NT2/D1 (cell line): ENCODE results near the gene PCDHB12.

Source experiments
- DNase-seq: peaks from one replicate; pipeline ENCODE4 v3.0.0-alpha.2; 2011; ENCODE audit warnings: low read depth, low spot score
- H3K27me3 ChIP-seq: 2 replicates; pipeline ENCODE4 v1.6.0; 2011; ENCODE audit warnings: mild to moderate bottlenecking; ENCODE audit not compliant: insufficient read length, insufficient read depth
- H3K36me3 ChIP-seq: 2 replicates; pipeline ENCODE4 v1.6.1; 2011; ENCODE audit warnings: mild to moderate bottlenecking, low read length, mixed read lengths; ENCODE audit not compliant: insufficient read depth, insufficient read length
- H3K4me1 ChIP-seq: 2 replicates; pipeline ENCODE4 v1.5.1; 2011; ENCODE audit not compliant: insufficient read depth, insufficient read length
- H3K4me3 ChIP-seq: 2 replicates; pipeline ENCODE4 v1.5.1; 2011; ENCODE audit warnings: low read depth; ENCODE audit not compliant: insufficient read length
- H3K9ac ChIP-seq: 2 replicates; pipeline ENCODE4 v1.6.0; 2011; ENCODE audit warnings: low read depth; ENCODE audit not compliant: insufficient read length
- H3K9me3 ChIP-seq: 2 replicates; pipeline ENCODE4 v1.5.1; 2011; ENCODE audit warnings: mild to moderate bottlenecking, low read length; ENCODE audit not compliant: insufficient read depth
- SUZ12 ChIP-seq: IDR thresholded peaks from 2 replicates; pipeline ENCODE4 v1.6.1; 2011; ENCODE audit not compliant: insufficient read length, insufficient read depth; ENCODE audit errors: extremely low read depth
- YY1 ChIP-seq: IDR thresholded peaks from 2 replicates; pipeline ENCODE4 v1.6.1; 2011; ENCODE audit not compliant: insufficient read length, insufficient read depth
- ZNF274 ChIP-seq: IDR thresholded peaks from 2 replicates; pipeline ENCODE4 v1.6.1; 2011; ENCODE audit warnings: mild to moderate bottlenecking, low read depth, low read length

PCDHB12 gene

GRCh38 chr5:141250576-141250975 lies 42.1 kb downstream of the PCDHB12 start:
- Histone ChIP-seq H3K4me3 (no peak overlapping the region), H3K4me1 (no peaks in the 10 kb centered on the region), H3K9ac (no peak overlapping the region), H3K27me3 (no peaks in the 10 kb centered on the region), H3K36me3 (no peaks in the 10 kb centered on the region), H3K9me3 (peaks cover 58% of the 10 kb centered on the region)
- no peak for TF ChIP-seq YY1
- TF ChIP-seq ZNF274, result no peak
- TF ChIP-seq SUZ12, result no peak
- DNase-seq, result no peak

DNA sequence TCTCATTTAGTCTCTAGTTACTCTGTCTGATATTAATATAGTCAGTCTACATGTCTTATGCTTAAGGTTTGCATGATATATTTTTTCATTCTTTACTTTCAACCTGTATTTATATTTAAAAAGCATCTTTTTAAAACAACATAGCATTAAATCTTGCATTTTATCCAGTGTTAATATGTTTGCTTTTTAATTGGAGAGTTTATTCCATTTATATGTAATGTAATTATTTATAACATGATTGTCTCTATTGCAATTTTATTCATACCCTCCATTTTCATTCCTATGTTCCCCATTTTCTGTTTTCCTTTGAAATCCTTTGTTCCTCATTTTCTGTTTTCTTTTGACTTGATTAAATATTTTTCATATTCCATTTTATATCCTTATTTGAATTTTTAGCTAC lies 49.9 kb downstream of the PCDHB12 start:
- DNase-seq, result no peak
- H3K4me3 ChIP-seq, result no peak overlapping the region
- H3K9me3 ChIP-seq, result peaks cover 96% of the 10 kb centered on the region
- no peak overlapping the region for H3K9ac ChIP-seq
- H3K4me1 ChIP-seq, result no peaks in the 10 kb centered on the region
- TF ChIP-seq ZNF274 (no peak), YY1 (no peak), SUZ12 (no peak)
- H3K36me3 ChIP-seq, result no peaks in the 10 kb centered on the region
- H3K27me3 ChIP-seq, result no peaks in the 10 kb centered on the region

- TF ChIP-seq ZNF274, result peak; percentile 47; the same call in 1 of the 2 replicates
- no peak for TF ChIP-seq SUZ12
- no peak for TF ChIP-seq YY1
- H3K9me3 ChIP-seq, result peaks cover 96% of the 10 kb centered on the region
- no peaks in the 10 kb centered on the region for H3K27me3 ChIP-seq
- no peak overlapping the region for H3K4me3 ChIP-seq
- H3K9ac ChIP-seq, result no peak overlapping the region
- DNase-seq, result no peak
- H3K36me3 ChIP-seq, result no peaks in the 10 kb centered on the region
- no peaks in the 10 kb centered on the region for H3K4me1 ChIP-seq
Observed at GRCh38 chr5:141258948-141259347, 50.4 kb downstream of the PCDHB12 start.

DNA sequence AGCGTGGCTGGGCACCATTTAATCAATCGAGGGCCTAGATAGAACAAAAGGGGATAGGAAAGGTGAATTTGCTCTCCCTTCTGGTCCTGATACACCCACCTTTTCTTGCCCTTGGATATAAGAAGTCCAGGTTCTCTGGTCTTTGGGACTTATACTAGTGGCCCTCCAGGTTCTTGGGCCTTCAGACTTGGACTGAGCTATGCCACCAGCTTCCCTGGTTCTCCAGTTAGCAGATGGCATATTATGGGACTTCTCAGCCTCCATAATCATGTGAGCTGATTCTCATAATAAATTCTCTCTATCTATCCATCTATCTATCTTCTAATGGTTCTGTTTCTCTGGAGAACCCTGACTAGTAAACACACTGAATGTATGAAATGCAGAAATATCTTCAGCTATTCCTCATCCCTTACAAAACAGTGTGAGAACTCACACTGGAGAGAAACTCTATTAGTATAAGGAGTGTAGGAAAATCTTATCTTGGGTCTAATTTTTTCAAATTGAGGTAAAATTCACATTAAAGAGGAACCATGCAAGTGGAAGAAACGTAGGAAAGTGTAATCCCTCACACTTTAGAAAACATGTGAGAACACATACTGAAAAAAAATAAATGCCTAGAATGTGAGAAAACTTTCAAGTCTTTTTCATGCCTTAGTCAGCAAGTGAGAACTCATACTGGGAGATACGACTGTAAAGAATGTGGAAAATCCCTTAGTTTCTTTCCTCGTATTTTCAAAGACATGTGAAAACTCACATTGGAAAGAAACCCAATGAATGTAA lies 52.1 kb downstream of the PCDHB12 start:
- TF ChIP-seq ZNF274 (peak; percentile 78), SUZ12 (no peak)
- H3K4me3 ChIP-seq, result no peak overlapping the region
- H3K9me3 ChIP-seq, result peaks cover 94% of the 10 kb centered on the region
- no peaks in the 10 kb centered on the region for H3K4me1 ChIP-seq
- no peaks in the 10 kb centered on the region for H3K27me3 ChIP-seq
- DNase-seq, result no peak
- no peak overlapping the region for H3K9ac ChIP-seq
- H3K36me3 ChIP-seq, result no peaks in the 10 kb centered on the region

GRCh38 chr5:141261238-141261546 lies 52.7 kb downstream of the PCDHB12 start:
- no peaks in the 10 kb centered on the region for H3K4me1 ChIP-seq
- H3K27me3 ChIP-seq, result no peaks in the 10 kb centered on the region
- no peak; the same call in 1 of the 2 replicates for TF ChIP-seq ZNF274
- TF ChIP-seq YY1, result no peak
- no peak for TF ChIP-seq SUZ12
- H3K4me3 ChIP-seq, result no peak overlapping the region
- DNase-seq, result no peak
- no peak overlapping the region for H3K9ac ChIP-seq
- H3K9me3 ChIP-seq, result peaks cover 91% of the 10 kb centered on the region
- H3K36me3 ChIP-seq, result no peaks in the 10 kb centered on the region
